SK-N-MC (cell line): ENCODE results near the gene MMEL1.

Source experiments
- EZH2 ChIP-seq: fragments of 200-600 bp; sonication (generic); IDR thresholded peaks from one replicate; pipeline ENCODE4 v1.6.1; 2017; ENCODE audit warnings: antibody characterized with exemption
- POLR2AphosphoS5 ChIP-seq: IDR thresholded peaks from 2 replicates; pipeline ENCODE4 v1.6.1; 2012; ENCODE audit warnings: mild to moderate bottlenecking, low read depth, low read length, borderline replicate concordance

DNA sequence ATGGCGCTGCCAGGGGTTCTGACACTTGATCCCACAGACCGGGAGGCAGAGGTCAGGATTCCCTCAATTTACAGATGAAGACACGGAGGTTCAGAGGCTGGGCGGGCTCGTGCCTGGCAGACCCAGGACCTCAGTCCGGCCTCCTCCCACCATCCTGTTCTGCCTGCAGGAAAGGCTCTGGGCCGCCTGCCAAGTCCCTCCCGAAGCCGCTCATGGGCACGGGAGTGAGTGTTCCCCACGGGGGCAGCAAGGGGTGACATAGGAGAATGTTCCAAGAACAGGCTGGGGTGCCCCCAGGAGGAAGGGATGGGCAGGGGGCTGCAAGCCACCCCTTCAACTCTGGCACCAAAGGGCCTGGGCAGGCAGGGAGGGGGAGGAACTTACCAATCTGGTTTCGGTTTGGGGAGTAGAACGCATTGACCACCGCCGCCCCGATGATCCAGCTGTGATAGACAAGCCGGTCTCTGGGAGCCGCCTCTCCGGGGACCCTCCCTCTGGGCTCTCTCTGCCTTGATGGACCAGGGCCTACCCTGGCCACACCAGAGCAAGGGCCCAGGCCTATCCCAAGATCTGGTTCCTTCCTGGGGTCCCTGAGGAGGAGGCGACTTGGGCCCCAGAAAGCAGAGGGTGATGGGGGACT is 38.7 kb downstream of the MMEL1 start:
- no peak for TF ChIP-seq EZH2
- no peak for TF ChIP-seq POLR2AphosphoS5
